ENCODE results near the gene STOM.

DNA sequence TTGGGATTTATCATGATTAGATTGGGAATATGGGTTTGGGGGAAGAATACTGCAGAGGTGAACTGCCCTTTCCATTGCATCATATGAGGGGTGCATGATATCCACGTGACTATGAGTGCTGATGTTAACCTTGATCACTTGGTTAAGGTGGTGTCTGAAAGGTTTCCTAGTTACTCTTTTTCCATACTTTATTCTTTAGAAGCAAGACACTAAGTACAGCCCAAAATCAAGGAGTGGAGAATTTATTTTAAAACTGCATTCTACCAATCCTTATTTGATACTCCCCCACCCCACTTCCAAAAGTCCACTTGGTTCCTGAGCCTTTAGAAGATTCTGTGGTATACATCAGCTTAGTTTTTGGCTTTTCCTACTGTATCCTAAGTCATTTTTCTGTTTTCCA is 20.3 kb upstream of the STOM start:
- TF ChIP-seq, protein P1, sequence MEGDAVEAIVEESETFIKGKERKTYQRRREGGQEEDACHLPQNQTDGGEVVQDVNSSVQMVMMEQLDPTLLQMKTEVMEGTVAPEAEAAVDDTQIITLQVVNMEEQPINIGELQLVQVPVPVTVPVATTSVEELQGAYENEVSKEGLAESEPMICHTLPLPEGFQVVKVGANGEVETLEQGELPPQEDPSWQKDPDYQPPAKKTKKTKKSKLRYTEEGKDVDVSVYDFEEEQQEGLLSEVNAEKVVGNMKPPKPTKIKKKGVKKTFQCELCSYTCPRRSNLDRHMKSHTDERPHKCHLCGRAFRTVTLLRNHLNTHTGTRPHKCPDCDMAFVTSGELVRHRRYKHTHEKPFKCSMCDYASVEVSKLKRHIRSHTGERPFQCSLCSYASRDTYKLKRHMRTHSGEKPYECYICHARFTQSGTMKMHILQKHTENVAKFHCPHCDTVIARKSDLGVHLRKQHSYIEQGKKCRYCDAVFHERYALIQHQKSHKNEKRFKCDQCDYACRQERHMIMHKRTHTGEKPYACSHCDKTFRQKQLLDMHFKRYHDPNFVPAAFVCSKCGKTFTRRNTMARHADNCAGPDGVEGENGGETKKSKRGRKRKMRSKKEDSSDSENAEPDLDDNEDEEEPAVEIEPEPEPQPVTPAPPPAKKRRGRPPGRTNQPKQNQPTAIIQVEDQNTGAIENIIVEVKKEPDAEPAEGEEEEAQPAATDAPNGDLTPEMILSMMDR (IDR thresholded peaks at IDR 0.05): no peak
- TF ChIP-seq POLR2A (IDR thresholded peaks at IDR 0.05): no peak
